Measurements from ENCODE around the gene MYRIP. TPM values are rescaled to one million over a fixed set of nuclear protein-coding genes. Genes with fewer than 3 reads are reported as not detected.

MYRIP gene
- total RNA-seq, 2 donors from 2014 or later, result 4.2 to 7.1 TPM

GRCh38 chr3:40294434-40294833 lies 485.0 kb downstream of the MYRIP start:
- TF ChIP-seq CTCF (IDR thresholded peaks at IDR 0.05), result no peak
- H3K27ac ChIP-seq, result peak overlapping the region; percentile 20 to 87
- H3K9me3 ChIP-seq, result no peaks in the 10 kb centered on the region
- H3K4me1 ChIP-seq, result peaks cover 0 to 27% of the 10 kb centered on the region in 2 donors
- no peak for DNase-seq (ENCODE audit: low spot score)
- H3K4me3 ChIP-seq, result no peak overlapping the region
- no peaks in the 10 kb centered on the region for H3K36me3 ChIP-seq
- H3K27me3 ChIP-seq, result no peaks in the 10 kb centered on the region

GRCh38 chr3:40298075-40298474 lies 488.7 kb downstream of the MYRIP start:
- H3K27ac ChIP-seq, result no peak overlapping the region
- peaks cover 5% of the 10 kb centered on the region for H3K36me3 ChIP-seq
- H3K27me3 ChIP-seq, result no peaks in the 10 kb centered on the region
- no peaks in the 10 kb centered on the region for H3K9me3 ChIP-seq
- H3K4me3 ChIP-seq, result no peak overlapping the region
- TF ChIP-seq CTCF (IDR thresholded peaks at IDR 0.05), result no peak
- peaks cover 0 to 28% of the 10 kb centered on the region in 2 donors for H3K4me1 ChIP-seq
- DNase-seq (ENCODE audit: low spot score), result no peak

- TF ChIP-seq CTCF (IDR thresholded peaks at IDR 0.05), result no peak
- Histone ChIP-seq H3K27ac (peak overlapping the region in 1 of 2 donors; percentile 30), H3K9me3 (no peaks in the 10 kb centered on the region), H3K4me1 (peaks cover 0 to 29% of the 10 kb centered on the region in 2 donors), H3K27me3 (no peaks in the 10 kb centered on the region), H3K36me3 (peaks cover 5% of the 10 kb centered on the region), H3K4me3 (no peak overlapping the region)
- DNase-seq (ENCODE audit: low spot score), result no peak
These were observed 489.8 kb downstream of the MYRIP start for GRCh38 chr3:40299130-40299720.

- H3K9me3 ChIP-seq, result no peaks in the 10 kb centered on the region
- DNase-seq (ENCODE audit: low spot score), result no peak
- peaks cover 0 to 24% of the 10 kb centered on the region in 2 donors for H3K4me1 ChIP-seq
- H3K4me3 ChIP-seq, result no peak overlapping the region
- no peaks in the 10 kb centered on the region for H3K27me3 ChIP-seq
- TF ChIP-seq CTCF (IDR thresholded peaks at IDR 0.05), result no peak
- H3K27ac ChIP-seq, result peak overlapping the region; percentile 4 to 30
- peaks cover 5% of the 10 kb centered on the region for H3K36me3 ChIP-seq
These were observed 490.4 kb downstream of the MYRIP start for GRCh38 chr3:40299721-40300335.

GRCh38 chr3:40302784-40303183 lies 493.4 kb downstream of the MYRIP start:
- no peak for DNase-seq (ENCODE audit: low spot score)
- no peak for TF ChIP-seq CTCF (IDR thresholded peaks at IDR 0.05)
- Histone ChIP-seq H3K4me3 (no peak overlapping the region), H3K27ac (peak overlapping the region; percentile 4 to 51), H3K27me3 (no peaks in the 10 kb centered on the region), H3K9me3 (no peaks in the 10 kb centered on the region), H3K4me1 (peaks cover 0 to 24% of the 10 kb centered on the region in 2 donors), H3K36me3 (peaks cover 5% of the 10 kb centered on the region)

All from right atrium auricular region (tissue), 2 donors.